ENCODE data around the gene DKC1.

DKC1 gene

DNA sequence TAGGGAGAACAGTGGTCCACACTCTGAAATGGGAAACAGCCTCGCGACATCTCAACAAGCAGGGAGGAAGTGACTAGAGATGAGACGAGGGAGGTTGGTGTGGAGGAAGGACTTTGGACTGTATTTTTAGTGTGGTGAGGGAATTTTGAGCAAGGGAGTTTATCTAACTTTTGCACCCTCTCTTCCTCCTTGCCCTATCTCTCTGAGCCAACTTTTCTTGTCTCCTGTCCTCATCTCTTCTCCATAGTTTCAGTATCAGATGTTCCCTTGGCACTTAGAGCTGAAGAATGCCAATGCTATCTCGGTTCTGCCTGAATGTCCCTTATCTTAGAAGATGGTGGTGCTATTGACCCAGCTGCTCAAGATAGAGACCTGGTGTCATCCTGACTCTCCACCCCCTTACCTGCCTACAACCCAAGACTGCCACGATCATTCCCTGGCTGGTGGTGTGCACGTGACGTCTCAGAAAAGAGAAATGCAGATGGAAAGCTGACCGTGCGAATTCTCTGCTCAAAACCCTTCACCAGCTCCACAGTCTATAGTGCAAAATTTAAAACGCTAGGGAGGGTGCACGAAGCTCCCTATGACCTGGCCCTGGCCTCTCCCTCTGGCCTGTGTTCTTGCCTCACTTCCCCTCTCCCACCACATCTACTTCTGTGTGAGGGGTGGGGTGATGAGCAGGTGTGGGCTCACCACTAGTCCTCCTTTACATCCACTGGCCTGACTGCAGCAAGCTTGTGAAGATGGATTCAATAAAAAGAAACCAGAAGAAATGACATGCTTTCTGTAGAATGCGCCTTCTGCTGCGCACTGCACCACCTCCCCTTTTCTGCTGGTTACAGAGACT is 21.7 kb downstream of the DKC1 start:
- no peak overlapping the region for H3K4me3 ChIP-seq (ENCODE audit: low read depth, low read length)
- DNase-seq (ENCODE audit: low read depth) = no peak
- TF ChIP-seq CTCF (IDR thresholded peaks at IDR 0.05; ENCODE audit: low read depth, low read length, missing control alignments) = no peak

- DNase-seq (ENCODE audit: low read depth) = no peak
- H3K4me3 ChIP-seq (ENCODE audit: low read depth, low read length) = no peak overlapping the region
- no peak for TF ChIP-seq CTCF (IDR thresholded peaks at IDR 0.05; ENCODE audit: low read depth, low read length, missing control alignments)
Measured at GRCh38 chrX:154785716-154786115, 23.1 kb downstream of the DKC1 start.

DNA sequence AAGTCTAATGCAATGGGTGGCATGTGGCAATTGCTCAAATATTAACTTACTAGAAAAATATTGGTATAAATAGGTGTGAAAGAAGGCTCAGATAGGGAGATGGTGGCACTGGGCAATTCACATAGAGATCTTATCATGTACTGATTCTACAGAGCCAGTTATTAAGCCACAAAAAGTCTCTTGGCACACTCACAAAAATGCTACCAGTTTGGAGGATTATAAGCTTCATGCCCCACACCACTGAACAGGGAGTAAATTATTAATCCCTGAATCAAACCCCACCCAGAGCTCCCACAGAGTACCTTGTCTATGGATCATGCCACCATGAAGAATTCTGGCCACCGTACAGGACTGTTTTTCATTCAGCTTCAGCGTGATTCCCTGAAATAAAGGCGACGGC is 28.8 kb downstream of the DKC1 start:
- no peak for DNase-seq (ENCODE audit: low read depth)
- no peak overlapping the region for H3K4me3 ChIP-seq (ENCODE audit: low read depth, low read length)
- no peak for TF ChIP-seq CTCF (IDR thresholded peaks at IDR 0.05; ENCODE audit: low read depth, low read length, missing control alignments)

- TF ChIP-seq CTCF (IDR thresholded peaks at IDR 0.05; ENCODE audit: low read depth, low read length, missing control alignments) = no peak
- H3K4me3 ChIP-seq (ENCODE audit: low read depth, low read length) = no peak overlapping the region
- no peak for DNase-seq (ENCODE audit: low read depth)
Measured at GRCh38 chrX:154791939-154792338, 29.3 kb downstream of the DKC1 start.

DNA sequence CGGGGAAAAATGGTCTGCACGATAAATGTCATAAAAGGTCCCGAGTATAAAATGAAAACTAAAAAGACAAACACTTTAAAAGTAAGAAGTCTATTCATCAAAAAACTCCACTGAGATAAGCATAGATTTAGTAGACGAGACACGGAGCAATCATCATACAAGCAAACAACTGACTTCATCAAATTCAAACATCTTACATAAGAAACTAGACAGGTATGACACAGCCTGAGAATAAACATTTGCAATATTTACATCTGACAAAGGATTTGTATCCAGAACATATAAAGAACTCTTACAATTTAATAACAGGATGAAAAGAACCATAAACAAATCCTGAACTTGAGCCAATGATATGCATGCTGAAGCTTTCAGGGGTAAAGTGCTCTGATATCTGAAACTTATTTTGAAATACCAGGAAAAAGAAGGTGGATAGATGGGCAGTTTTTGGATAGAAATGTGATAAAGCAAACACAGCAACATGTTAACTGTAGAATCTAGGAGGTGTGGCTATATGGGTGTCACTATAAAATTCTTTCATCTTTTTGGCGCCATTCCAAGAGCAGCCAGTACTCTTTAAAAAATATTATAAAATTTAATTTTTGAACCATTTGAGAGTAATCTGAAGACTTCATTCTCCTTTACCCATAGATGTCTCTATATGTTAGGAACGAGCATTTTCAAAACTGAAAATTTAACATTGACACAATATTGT is 30.6 kb downstream of the DKC1 start:
- H3K4me3 ChIP-seq (ENCODE audit: low read depth, low read length) = no peak overlapping the region
- no peak for DNase-seq (ENCODE audit: low read depth)
- no peak for TF ChIP-seq CTCF (IDR thresholded peaks at IDR 0.05; ENCODE audit: low read depth, low read length, missing control alignments)

DNA sequence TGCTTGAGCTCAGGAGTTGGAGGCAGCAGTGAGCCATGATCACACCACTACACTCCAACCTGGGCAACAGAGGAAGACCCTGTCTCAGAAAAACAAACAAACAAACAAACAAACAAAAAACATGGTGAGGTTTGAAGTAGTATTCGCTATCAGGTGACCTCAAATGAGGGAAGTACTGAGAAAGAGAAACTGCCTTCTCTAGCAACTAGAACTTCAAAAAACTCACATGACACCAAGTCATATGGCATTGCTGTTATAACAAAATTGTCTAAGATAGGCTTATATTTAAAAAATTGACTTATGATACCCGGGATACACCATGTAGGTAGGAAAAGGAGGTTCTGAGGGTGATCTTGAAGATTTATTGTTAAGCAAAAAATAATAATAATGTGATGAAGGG is 32.4 kb downstream of the DKC1 start:
- no peak for DNase-seq (ENCODE audit: low read depth)
- no peak for TF ChIP-seq CTCF (IDR thresholded peaks at IDR 0.05; ENCODE audit: low read depth, low read length, missing control alignments)
- H3K4me3 ChIP-seq (ENCODE audit: low read depth, low read length) = no peak overlapping the region

Measured in GM12864 (cell line).